D721Med (cell line): ENCODE results near the gene PCED1B.
"Not testable (repeated sequence)": the region's sequence is repeated elsewhere in the genome, so short reads cannot be mapped to it uniquely, and the experiment has no call there.

Experiments
- DNase-seq: peaks from one replicate; pipeline ENCODE4 v3.0.0; 2011; ENCODE audit warnings: low spot score; ENCODE audit not compliant: insufficient read length
- FAIRE-seq: peaks from 2 replicates; lab custom pipeline; 2011; peaks lifted over from hg19 to GRCh38; lab: Jason Lieb, UNC
- TF ChIP-seq, protein P1 (sequence below): IDR thresholded peaks from 2 replicates; pipeline ENCODE4 v1.5.1; 2012; ENCODE audit warnings: mild to moderate bottlenecking, control low read depth; ENCODE audit not compliant: insufficient read depth; ENCODE audit errors: missing control alignments

The PCED1B gene

DNA sequence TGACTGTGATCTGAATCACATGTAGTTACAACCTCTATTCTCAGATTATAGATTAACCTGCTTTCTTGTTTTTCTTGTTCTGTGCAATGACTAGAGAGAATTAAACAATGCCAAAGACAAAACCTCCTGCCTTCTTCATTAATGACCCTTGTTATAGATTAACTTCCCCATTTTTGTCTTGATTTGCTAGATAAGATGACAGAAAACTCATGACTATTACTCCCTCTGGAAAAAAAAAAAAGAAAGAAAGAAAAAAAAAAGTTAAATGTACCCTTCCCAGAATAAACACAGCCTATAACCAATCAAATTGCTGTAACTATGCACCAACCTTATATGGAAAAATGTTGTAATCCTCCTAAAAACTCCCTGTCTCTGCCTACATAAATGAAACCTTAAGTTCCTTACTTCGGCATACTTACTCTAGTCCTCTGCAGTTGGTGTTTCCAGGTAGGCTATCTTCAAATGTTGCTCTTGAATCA lies 41.1 kb upstream of the PCED1B start:
- FAIRE-seq (no peak), DNase-seq (no peak)
- TF ChIP-seq, protein P1, sequence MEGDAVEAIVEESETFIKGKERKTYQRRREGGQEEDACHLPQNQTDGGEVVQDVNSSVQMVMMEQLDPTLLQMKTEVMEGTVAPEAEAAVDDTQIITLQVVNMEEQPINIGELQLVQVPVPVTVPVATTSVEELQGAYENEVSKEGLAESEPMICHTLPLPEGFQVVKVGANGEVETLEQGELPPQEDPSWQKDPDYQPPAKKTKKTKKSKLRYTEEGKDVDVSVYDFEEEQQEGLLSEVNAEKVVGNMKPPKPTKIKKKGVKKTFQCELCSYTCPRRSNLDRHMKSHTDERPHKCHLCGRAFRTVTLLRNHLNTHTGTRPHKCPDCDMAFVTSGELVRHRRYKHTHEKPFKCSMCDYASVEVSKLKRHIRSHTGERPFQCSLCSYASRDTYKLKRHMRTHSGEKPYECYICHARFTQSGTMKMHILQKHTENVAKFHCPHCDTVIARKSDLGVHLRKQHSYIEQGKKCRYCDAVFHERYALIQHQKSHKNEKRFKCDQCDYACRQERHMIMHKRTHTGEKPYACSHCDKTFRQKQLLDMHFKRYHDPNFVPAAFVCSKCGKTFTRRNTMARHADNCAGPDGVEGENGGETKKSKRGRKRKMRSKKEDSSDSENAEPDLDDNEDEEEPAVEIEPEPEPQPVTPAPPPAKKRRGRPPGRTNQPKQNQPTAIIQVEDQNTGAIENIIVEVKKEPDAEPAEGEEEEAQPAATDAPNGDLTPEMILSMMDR, result no peak

DNA sequence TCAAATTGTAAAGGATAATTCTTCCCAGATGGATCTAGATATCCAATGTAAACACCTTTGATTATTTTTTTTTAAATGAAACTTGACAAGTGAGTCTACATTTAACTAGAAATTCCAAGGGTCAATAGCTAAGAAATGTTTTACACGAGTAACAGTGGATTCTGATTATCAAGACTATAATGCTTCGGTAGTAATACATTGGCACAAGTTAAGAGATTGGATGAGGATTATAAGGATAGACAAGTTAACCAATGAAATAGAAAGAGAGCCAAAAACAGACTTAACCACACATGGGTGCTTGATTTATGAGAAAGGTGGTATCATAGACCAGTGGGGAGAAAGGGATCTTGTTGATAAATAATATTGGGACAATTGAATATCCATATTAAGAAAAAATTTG lies 40.3 kb upstream of the PCED1B start:
- FAIRE-seq (no peak), DNase-seq (no peak)
- TF ChIP-seq, protein P1, result no peak

DNA sequence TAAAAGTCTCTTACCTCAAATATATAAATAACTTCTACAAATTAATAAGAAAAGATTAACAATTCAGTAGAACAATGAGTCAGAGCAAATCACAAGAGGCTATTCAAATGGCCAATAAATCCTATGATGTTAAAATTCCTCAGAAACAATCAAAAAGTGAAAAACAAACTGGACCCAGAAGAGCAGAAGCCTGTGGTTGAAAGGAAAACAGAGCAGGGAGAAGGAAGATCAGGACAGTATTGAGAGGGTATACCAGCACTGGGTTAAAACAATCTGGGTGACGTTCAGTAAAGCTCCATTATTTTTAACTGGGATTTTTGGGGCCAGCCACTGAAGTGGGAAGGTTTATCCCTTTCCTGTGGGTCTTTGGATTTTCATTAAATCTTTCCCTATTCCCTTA lies 39.7 kb upstream of the PCED1B start:
- DNase-seq (no peak), FAIRE-seq (no peak)
- TF ChIP-seq, protein P1, result no peak

DNA sequence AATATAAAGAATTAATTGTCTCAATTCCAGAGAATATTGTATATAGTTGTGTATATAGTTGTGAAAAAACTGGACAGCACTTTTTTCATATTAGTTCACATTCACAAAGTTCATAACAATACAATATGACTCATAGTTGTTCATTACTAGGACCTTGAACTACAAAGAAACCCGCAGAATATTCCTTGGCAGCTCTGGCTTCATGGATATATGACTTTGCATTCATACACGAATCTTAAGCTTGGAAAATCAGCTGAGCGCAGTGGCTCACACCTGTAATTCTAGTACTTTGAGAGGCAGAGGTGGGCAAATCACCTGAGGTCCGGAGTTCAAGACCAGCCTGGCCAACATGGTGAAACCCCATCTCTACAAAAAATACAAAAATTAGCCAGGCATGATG lies 38.1 kb upstream of the PCED1B start:
- TF ChIP-seq, protein P1, result no peak
- no peak for DNase-seq
- FAIRE-seq, result no peak

DNA sequence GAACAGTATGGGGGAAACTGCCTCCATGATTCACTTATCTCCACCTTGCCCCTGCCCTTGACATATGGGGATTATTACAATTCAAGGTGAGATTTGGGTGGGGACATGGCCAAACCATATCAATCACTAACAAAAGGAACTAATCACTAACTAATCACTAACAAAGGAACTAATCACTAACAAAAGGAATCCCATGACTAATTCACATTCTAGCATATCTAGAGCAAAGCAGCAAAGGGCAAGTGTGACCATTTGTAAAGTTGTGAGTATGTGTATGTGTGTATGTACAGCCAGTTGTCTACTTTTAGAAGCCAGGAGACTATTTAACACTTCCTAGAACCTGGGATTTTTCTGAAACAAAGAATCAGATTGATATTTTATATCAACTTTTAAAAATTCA lies 30.9 kb upstream of the PCED1B start:
- FAIRE-seq, result no peak
- DNase-seq, result no peak
- TF ChIP-seq, protein P1, result no peak

DNA sequence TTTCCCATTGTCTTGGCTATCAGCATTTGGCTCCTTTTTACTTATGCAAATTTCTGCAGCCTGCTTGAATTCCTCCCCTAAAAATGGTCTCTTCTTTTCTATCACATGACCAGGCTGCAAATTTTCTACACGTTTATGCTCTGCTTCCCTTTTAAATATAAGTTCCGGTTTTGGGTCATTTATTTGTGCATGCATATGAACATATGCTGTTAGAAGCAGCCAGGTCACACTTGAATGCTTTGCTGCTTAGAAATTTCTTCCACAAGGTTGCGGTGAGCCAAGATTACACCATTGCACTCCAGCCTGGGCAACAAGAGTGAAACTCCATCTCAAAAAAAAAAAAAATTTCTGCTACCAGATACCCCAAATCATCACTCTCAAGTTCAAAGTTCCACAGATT lies 28.1 kb upstream of the PCED1B start:
- not testable (repeated sequence) for FAIRE-seq, DNase-seq

DNA sequence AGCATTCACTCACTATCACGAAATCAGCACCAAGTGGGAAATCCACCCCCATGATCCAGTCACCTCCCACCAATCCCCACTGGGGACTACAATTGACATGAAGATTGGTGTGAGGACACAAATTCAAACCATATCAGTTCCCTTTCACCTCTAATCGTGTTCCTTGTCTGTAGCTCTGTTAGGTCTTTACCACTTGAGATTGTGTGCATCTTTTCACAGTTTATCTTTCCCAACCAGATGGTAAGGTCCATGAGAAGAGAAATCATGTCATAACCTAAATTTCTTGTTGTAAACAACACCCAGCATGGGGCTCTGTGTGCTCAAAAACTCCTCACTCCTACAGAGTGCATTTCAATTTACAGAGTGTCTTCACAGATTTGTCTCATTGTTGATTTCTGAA lies 27.1 kb upstream of the PCED1B start:
- DNase-seq (no peak), FAIRE-seq (no peak)
- TF ChIP-seq, protein P1, result no peak

DNA sequence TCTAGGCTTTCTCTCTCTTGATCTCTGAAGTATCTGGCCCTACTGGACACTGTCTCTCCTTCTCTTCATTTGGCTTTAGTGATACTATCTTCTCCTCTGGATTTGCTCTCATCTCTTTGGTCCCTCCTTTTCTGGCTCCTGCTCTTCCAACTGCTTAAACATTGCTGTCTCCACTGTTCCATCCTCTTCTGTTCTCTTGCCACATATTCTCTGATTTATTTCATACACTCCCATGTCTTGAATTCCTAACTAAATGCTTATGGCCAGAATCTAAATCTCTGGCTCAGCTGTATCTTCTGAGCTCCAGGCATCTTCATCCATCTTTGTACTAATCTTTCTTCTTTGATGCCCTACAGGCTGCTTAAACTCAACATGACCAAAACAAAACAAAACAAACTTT lies 25.5 kb upstream of the PCED1B start:
- FAIRE-seq (no peak), DNase-seq (no peak)
- TF ChIP-seq, protein P1, result no peak
